NCI-H1436 treated with DMSO at 0.1 percent for 48 hours (cell line): Measurements from ENCODE around the gene TCFL5.

Experiments used
- DNase-seq: peaks from one replicate; lab custom pipeline; 2025; lab: John Stamatoyannopoulos, UW

TCFL5 gene

DNA sequence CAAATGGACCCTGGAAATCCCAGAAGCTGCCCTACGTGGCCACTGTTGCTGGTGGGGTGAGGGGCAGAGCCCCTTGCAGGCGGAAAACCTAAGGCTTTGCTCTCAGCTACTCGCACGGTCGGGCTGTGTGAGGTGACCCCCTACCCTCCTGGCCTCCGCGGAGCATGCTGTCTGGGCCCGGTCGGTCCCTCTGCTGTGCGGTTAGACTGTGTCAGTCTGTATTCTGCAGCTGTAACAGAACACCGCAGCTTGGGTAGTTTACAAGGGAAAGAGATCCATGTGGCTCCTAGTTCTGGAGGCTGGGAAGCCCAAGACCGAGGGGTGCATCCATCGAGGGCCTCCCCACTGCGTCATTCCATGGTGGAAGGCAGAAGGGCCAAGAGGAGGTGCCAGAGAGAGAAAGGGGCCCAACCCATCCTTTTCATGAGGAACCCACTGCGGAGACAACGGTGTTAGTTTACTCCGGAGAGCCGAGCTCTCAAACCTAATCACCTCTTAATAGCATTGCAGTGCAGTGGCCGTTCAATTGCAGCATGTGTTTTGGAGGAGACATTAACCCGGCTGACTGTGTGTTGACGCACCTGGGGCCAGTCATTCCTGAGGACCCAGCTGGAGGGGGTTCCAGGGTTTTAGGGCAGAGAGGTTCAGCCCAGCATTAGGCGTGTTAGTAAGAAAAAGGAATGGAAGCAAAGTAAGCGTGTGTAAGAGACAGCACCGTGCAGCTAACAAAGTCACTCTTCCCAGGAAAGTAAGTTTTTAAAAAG lies 26.5 kb downstream of the TCFL5 start:
- no peak for DNase-seq

- no peak for DNase-seq
These were observed 28.7 kb downstream of the TCFL5 start for GRCh38 chr20:62832951-62833391.

DNA sequence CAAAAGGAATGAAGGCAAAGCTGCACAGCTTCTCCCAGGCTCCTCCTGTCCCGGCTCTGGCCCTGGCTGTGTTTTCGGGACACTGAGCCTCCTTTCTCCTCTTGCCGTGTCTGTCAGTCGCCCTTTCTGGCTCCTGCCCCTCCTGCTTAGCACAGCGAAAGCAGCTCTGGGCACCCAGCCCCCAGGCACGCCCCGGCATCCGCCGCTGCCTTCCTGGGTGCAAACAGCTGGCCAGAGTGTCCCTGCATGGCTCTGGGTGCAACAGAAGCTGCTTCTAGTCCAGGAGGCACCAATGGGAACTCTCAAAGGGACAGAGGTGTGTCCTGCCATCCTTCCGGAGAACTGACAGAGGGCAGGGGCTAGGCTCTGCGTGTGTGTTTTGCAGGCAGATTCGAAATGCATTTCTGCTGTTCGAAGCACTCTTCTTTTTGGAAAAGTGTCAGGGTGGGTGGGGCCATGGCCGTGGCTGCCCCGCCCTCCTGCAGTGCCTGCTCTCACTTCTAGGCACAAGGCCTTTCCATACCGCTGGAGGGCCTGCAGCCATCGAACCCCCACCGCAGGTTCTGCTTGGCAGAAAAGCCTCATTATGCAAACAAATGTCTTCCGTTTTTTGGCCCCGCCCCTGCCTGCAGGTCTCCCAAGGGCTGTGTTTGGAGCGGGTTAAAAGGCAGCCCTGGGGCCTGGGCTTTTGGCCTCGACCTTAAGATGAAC lies 29.3 kb downstream of the TCFL5 start:
- DNase-seq: no peak

GRCh38 chr20:62831854-62832211 lies 29.8 kb downstream of the TCFL5 start:
- no peak for DNase-seq

DNA sequence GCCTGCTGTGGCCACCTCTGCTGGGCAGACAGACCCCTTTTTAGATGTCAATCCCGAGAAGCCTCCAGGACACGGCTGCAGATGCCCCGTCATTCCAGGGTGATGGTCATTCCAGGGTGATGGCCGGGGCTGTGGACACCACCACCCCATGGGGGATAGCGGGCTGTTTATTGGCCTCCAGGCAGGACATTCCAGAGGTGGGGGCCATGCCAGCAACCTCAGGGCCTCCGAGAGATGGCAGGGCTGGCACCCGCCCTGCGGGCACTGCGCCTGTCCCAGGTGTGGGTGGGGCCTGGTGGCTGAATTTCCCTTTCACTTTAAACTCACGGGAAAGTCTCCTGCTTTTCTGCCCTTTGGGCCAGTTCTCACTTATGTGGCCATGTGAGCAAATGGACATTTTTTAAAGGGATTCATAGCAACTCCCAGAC lies 30.2 kb downstream of the TCFL5 start:
- no peak for DNase-seq

- no peak for DNase-seq
These were observed 30.8 kb downstream of the TCFL5 start for GRCh38 chr20:62830821-62831220.

DNA sequence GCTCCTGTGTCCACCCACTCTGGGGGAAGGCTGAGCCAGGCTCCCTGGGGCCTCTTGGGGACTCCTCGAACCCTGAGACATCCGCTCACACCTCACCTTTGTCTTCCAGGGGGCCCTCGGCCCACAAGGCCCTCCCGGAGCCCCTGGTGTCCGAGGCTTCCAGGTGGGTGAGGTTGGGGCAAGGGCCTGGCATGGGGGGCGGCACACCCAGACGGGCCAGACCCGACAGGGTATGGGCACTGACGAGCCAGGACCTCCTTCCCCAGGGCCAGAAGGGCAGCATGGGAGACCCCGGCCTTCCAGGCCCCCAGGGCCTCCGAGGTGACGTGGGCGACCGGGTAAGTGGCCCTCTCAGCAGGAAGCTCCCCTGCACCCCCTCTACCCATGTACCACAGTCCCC lies 31.4 kb downstream of the TCFL5 start:
- no peak for DNase-seq

DNA sequence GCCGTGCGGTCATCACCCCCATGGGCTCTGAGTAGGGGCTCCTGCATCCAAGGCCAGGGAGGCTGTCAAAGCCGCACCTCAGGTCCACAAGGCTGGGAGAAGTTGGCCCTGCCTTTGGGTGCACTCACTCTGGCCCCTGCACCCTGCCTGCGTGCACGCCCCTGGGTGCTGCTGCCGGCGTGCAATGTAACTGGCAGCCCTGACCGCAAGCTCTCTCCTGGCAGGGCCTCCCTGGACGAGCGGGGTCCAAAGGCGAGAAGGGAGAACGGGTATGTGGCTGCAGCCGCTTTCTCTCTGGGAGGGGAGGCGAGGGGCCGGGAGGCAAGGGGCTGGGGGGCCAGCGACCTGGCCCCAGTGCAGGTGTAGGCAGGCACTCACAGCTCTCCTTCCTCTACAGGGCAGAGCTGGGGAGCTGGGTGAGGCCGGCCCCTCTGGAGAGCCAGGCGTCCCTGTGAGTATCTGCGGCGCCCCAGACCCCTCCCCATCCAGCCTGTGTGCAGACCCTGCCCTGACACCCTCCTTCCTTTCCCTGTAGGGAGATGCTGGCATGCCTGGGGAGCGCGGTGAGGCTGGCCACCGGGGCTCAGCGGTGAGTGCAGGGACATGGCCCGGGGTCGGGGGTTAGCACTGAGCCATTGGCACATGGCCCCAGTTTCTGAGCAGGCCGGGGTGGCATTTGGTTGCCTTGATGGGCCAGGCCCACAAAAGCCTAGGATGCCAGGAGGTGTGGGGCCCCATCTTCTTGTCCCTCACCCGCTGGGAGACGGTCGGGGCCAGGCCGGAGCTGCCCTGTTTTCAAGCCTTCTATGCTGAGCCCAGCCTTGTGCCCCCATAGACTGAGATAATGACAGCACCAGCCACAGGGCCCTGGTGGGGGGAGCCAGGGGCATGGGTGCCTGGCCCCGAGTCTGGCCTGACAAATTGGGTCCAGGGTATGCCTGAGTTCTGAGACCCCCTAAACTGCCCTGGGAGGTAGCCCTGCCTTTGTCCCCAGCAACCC lies 32.1 kb downstream of the TCFL5 start:
- no peak for DNase-seq

GRCh38 chr20:62828511-62829230 lies 33.0 kb downstream of the TCFL5 start:
- DNase-seq: no peak

DNA sequence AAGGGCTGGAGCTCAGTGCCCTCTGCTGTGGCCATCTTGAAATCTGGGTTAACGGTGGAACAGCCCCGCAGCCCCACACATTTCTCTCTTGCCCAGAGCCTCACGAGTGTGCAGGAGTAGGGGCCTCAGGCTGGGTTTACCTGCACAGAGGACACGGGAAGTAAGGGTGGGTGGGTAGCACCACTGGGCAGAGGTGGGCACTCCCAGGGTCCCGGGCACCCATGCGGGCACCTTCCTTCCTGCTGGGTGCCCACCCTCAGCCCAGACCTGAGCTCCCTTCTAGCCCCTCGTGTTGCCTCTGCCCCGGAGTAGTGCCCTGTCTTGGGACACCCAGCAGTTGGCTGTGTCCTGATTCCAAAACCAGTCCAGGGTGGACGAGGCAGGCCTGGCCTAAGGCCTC lies 33.6 kb downstream of the TCFL5 start:
- no peak for DNase-seq

- no peak for DNase-seq
These were observed 34.1 kb downstream of the TCFL5 start for GRCh38 chr20:62827311-62828038.

DNA sequence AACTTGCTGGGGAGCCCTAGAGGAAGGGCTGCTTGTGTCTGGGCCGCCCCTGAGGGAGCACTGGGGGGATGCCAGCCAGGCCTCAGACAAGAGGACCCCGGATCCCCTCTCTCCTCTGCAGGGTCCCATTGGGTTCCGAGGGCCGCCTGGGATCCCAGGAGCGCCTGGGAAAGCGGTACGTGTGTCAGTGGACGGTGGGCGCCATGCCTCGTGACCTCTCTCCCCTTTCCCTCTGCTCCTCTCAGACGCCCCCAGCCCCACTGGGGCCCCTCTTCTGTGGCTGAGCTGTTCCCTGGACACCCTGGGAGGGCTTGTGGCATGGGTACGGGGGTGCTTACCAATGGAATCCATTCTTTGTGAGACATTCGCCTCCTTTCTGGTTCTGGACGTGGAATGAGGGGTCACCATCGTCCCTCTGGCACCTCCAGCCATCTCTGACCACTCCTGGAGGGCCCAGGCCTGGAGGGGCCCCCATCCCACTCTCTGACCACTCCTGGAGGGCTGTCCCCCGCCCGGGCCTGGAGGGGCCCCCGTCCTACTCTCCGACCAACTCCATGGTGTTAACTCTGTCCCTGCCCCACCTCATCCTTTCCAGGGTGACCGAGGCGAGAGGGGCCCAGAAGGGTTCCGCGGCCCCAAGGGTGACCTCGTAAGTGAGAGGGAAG lies 34.8 kb downstream of the TCFL5 start:
- DNase-seq: no peak

GRCh38 chr20:62825986-62826645 lies 35.5 kb downstream of the TCFL5 start:
- DNase-seq: no peak

DNA sequence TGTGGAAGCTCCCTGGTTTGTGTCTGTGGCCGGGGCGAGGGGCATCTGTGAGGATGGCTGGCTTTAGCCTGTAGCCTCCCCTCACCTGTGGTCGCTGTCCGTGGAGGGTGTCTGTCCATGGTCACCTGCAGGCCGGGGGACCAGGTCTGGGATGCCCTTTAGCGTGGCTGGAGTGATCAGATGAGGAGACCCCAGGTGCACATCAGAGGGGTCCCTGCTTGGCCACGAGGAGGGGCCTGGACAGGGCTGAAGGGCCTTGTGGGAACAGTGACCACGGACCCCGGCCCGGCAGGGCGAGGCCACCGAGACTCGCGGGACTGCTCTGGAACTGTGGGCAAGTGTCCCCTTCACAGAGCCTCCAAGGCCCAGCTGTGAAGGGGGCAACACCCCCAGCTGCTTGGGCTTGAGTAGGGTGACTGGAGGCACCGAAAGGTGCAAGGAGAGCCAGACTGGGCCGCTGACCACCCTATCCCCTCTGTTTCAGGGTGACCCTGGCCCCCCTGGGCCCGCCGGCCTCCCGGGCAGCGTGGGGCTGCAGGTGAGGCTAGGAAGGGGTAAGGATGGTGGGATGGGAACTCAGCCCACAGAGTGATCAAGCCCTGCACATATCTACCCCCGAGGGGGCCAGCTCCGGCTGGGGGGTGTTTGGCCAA lies 36.2 kb downstream of the TCFL5 start:
- DNase-seq: no peak

DNA sequence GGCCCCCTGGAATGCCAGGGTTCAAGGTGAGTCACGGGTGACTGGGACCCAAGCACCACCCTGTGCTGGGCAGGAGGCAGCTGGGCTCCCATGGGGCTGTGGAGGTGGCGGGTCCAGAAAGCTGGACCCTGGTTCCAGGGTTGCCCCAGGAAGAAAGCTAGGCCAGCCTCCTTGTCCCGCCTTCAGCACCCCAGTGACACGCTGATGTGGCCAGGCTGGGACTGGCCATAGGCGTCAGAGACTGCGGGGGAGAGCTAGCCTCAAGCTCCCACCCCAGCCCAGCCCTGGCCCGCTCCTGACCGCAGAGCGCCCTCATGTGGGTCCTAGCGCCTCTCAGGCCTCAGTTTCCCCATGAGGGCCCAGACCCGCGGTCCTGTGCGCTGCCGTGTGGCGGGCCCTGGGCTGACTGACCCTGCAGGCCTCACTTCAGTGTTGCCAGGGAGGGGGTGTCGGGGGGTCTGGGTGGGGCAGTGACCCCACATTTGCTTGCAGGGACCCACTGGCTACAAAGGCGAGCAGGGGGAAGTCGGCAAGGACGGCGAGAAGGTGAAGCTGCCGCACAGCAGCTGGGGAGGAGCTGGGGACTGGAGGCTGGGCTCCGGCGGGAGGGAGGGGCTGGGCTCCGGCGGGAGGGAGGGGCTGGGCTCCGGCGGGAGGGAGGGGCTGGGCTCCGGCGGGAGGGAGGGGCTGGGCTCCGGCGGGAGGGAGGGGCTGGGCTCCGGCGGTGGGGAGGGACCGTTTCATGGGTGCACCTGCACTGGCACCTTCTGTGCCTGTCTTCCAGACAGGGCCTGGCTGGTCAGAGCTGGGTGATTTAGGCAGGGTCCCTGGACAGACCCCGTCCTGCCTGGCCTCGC lies 36.9 kb downstream of the TCFL5 start:
- DNase-seq: no peak

DNA sequence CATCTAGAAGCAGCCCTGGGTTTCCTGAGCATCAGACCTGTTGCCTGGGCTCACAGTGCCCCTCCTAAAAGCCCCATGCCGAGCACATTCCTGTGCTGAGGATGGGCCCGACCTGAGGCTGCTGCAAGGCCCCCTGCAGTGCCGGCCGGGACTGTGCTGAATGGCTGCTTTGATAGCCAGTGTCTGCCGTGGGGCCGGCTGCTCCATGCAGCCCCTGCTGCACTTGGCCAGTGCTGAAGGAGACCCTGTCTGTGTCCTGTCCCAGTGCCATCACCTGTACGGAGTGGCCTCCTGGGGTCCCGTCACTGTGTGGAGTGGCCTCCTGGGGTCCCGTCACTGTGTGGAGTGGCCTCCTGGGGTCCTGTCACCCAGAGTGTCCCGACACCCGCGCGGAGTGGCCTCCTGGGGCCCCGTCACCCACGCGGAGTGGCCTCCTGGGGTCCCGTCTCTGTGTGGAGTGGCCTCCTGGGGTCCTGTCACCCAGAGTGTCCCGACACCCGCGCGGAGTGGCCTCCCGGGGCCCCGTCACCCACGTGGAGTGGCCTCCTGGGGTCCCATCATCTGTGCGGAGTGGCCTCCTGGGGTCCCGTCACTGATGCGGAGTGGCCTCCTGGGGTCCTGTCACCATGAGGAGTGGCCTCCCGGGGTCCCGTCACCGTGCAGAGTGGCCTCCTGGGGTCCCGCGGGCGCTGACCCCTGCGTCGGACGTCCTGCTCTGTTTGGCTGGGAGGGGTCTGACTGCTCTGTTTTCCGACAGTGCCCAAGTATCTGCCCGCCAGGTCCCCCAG lies 37.7 kb downstream of the TCFL5 start:
- no peak for DNase-seq

- DNase-seq: peak; percentile 63
These were observed 38.6 kb downstream of the TCFL5 start for GRCh38 chr20:62822788-62823651.
